H9 (cell line): ENCODE data around the gene RNF214. TPM values are rescaled to one million over a fixed set of nuclear protein-coding genes. Genes with fewer than 3 reads are reported as not detected.

ENCODE experiments used
- DNase-seq: peaks from one replicate; pipeline ENCODE4 v3.0.0-alpha.2; 2017
- H2AFZ ChIP-seq: one replicate; pipeline ENCODE4 v1.6.1; 2013; ENCODE audit warnings: mild to moderate bottlenecking, low read length, control low read depth, moderate library complexity
- H2AK5ac ChIP-seq: 2 replicates; pipeline ENCODE4 v1.6.1; 2013; ENCODE audit warnings: low read length, control low read depth, mixed read lengths; ENCODE audit not compliant: insufficient read length
- H2BK120ac ChIP-seq: one replicate; pipeline ENCODE4 v1.6.1; 2013; ENCODE audit warnings: low read depth, mild to moderate bottlenecking, low read length, control low read depth, inconsistent platforms; ENCODE audit not compliant: poor library complexity, severe bottlenecking
- H2BK12ac ChIP-seq: 2 replicates; pipeline ENCODE4 v1.6.1; 2013; ENCODE audit warnings: low read length, control low read depth, mixed read lengths, low read depth; ENCODE audit not compliant: insufficient read length
- H2BK15ac ChIP-seq: 2 replicates; pipeline ENCODE4 v1.6.1; 2013; ENCODE audit warnings: low read depth, low read length, control low read depth
- H2BK20ac ChIP-seq: one replicate; pipeline ENCODE4 v1.6.1; 2013; ENCODE audit warnings: low read depth, mild to moderate bottlenecking, low read length, control low read depth, inconsistent platforms; ENCODE audit not compliant: poor library complexity, severe bottlenecking
- H2BK5ac ChIP-seq: 2 replicates; pipeline ENCODE4 v1.6.1; 2013; ENCODE audit warnings: low read length, control low read depth, mixed read lengths; ENCODE audit not compliant: insufficient read length
- H3K14ac ChIP-seq: 2 replicates; pipeline ENCODE4 v1.6.1; 2013; ENCODE audit warnings: low read length, control low read depth; ENCODE audit not compliant: insufficient read depth
- H3K18ac ChIP-seq: 2 replicates; pipeline ENCODE4 v1.6.1; 2013; ENCODE audit warnings: low read depth, mild to moderate bottlenecking, mixed read lengths, low read length, control low read depth; ENCODE audit not compliant: insufficient read length
- H3K23ac ChIP-seq: 2 replicates; pipeline ENCODE4 v1.6.1; 2013; ENCODE audit warnings: low read length, control low read depth, mixed read lengths, low read depth; ENCODE audit not compliant: insufficient read length
- H3K23me2 ChIP-seq: 2 replicates; pipeline ENCODE4 v1.6.1; 2013; ENCODE audit warnings: low read depth, mild to moderate bottlenecking, mixed read lengths, low read length, control low read depth; ENCODE audit not compliant: insufficient read length, poor library complexity, severe bottlenecking
- H3K27ac ChIP-seq: 2 replicates; pipeline ENCODE4 v1.5.1; 2013; ENCODE audit warnings: low read length, control low read depth, mixed read lengths, low read depth; ENCODE audit not compliant: insufficient read length
- H3K27me3 ChIP-seq: 2 replicates; pipeline ENCODE4 v1.6.1; 2013; ENCODE audit warnings: low read length, control low read depth, inconsistent platforms; ENCODE audit not compliant: insufficient read depth
- H3K4ac ChIP-seq: 2 replicates; pipeline ENCODE4 v1.6.1; 2013; ENCODE audit warnings: low read depth, mild to moderate bottlenecking, control low read depth, inconsistent platforms, low read length, moderate library complexity
- H3K4me1 ChIP-seq: 2 replicates; pipeline ENCODE4 v1.6.1; 2013; ENCODE audit warnings: low read length, control low read depth, inconsistent platforms; ENCODE audit not compliant: insufficient read depth
- H3K4me2 ChIP-seq: 2 replicates; pipeline ENCODE4 v1.6.1; 2013; ENCODE audit warnings: low read length, control low read depth, mixed read lengths; ENCODE audit not compliant: insufficient read length, insufficient read depth
- H3K56ac ChIP-seq: 2 replicates; pipeline ENCODE4 v1.6.1; 2013; ENCODE audit warnings: low read depth, mild to moderate bottlenecking, mixed read lengths, low read length, control low read depth; ENCODE audit not compliant: insufficient read length
- H3K79me1 ChIP-seq: 2 replicates; pipeline ENCODE4 v1.6.1; 2013; ENCODE audit warnings: low read depth, mild to moderate bottlenecking, moderate library complexity, low read length, control low read depth, inconsistent platforms; ENCODE audit not compliant: insufficient read depth, poor library complexity, severe bottlenecking
- H3K79me2 ChIP-seq: 2 replicates; pipeline ENCODE4 v1.6.1; 2013; ENCODE audit warnings: low read length, control low read depth, inconsistent platforms; ENCODE audit not compliant: insufficient read depth
- H3K9ac ChIP-seq: 2 replicates; pipeline ENCODE4 v1.6.1; 2013; ENCODE audit warnings: low read length, control low read depth, mixed read lengths; ENCODE audit not compliant: insufficient read length; ENCODE audit errors: extremely low read depth
- H3K9me3 ChIP-seq: one replicate; pipeline ENCODE4 v1.6.1; 2013; ENCODE audit warnings: low read depth, low read length, inconsistent platforms; ENCODE audit not compliant: control insufficient read depth
- H3T11ph ChIP-seq: one replicate; pipeline ENCODE4 v1.6.1; 2013; ENCODE audit warnings: mild to moderate bottlenecking, low read length, control low read depth, inconsistent platforms
- H4K20me1 ChIP-seq: one replicate; pipeline ENCODE4 v1.6.1; 2013; ENCODE audit not compliant: control insufficient read depth, insufficient read length, insufficient read depth
- H4K5ac ChIP-seq: 2 replicates; pipeline ENCODE4 v1.6.1; 2013; ENCODE audit warnings: low read depth, mild to moderate bottlenecking, mixed read lengths, low read length, control low read depth; ENCODE audit not compliant: insufficient read length
- H4K8ac ChIP-seq: replicated peaks from 2 replicates; pipeline ENCODE4 v1.6.1; 2013; ENCODE audit warnings: low read length, control low read depth, mixed read lengths, low read depth; ENCODE audit not compliant: insufficient read length
- H4K91ac ChIP-seq: 2 replicates; pipeline ENCODE4 v1.6.1; 2013; ENCODE audit warnings: low read depth, mild to moderate bottlenecking, moderate library complexity, mixed read lengths, low read length, control low read depth; ENCODE audit not compliant: insufficient read length
- H3K27ac Mint-ChIP-seq, 3 experiments: 2 replicates in 2 of 3; 3 replicates in 1 of 3; pipeline ENCODE4 v1.8.0; 2020 to 2021; ENCODE audit warnings: mixed read lengths in 3 of 3, mild to moderate bottlenecking in 1 of 3, moderate library complexity in 1 of 3
- H3K27me3 Mint-ChIP-seq: 2 replicates; pipeline ENCODE4 v1.8.0; 2021; ENCODE audit warnings: low read depth, mild to moderate bottlenecking, moderate library complexity, mixed read lengths
- H3K36me3 Mint-ChIP-seq, 3 experiments: 2 replicates in 2 of 3; 3 replicates in 1 of 3; pipeline ENCODE4 v1.8.0; 2020 to 2021; ENCODE audit warnings: low read depth in 3 of 3, mixed read lengths in 3 of 3; ENCODE audit not compliant: insufficient read depth in 1 of 3
- H3K4me1 Mint-ChIP-seq, 2 experiments: 2 replicates each; pipeline ENCODE4 v1.8.0; 2020; ENCODE audit warnings: mixed read lengths in 2 of 2
- H3K4me3 Mint-ChIP-seq, 2 experiments: 2 replicates in 1 of 2; 3 replicates in 1 of 2; pipeline ENCODE4 v1.8.0; 2020 to 2021; ENCODE audit warnings: mild to moderate bottlenecking in 2 of 2, mixed read lengths in 2 of 2, moderate library complexity in 1 of 2
- H3K9me3 Mint-ChIP-seq, 2 experiments: 2 replicates in 1 of 2; 3 replicates in 1 of 2; pipeline ENCODE4 v1.8.0; 2020; ENCODE audit warnings: mild to moderate bottlenecking in 2 of 2, mixed read lengths in 2 of 2, moderate library complexity in 1 of 2
- CTCF ChIP-seq: fragments of 200-600 bp; sonication (generic); conservative IDR thresholded peaks from 3 replicates; pipeline ENCODE4 v1.8.0; 2021; ENCODE audit warnings: antibody characterized with exemption, mild to moderate bottlenecking
- WGBS: extraction: QIAGEN DNeasy Blood & Tissue Kit; methylation state at CpG from one replicate; pipeline ENCODE4 v1.1.7; 2013; ENCODE audit warnings: missing lambda C conversion rate, low lambda C conversion rate, mixed read lengths; ENCODE audit not compliant: insufficient read length; ENCODE audit errors: extremely low coverage; 5-methylcytosine and 5-hydroxymethylcytosine counted together
- total RNA-seq: library from RNA; stranded (reverse); gene quantifications from 2 replicates; pipeline ENCODE4 v1.2.1, GENCODE V29; 2021

RNF214 gene
- total RNA-seq, 1 experiment from 2014 or later, result 26.0 TPM

- H3K56ac ChIP-seq, result no peak overlapping the region
- no peak overlapping the region for H2AFZ ChIP-seq
- no peak overlapping the region for H3K4me3 Mint-ChIP-seq
- no peak overlapping the region for H2BK12ac ChIP-seq
- no peak overlapping the region for H3K4me2 ChIP-seq
- no peak overlapping the region for H2AK5ac ChIP-seq
- H4K8ac ChIP-seq, result no peak overlapping the region
- DNase-seq, result no peak
- no CpG with 5 or more reads among the region's 6 CpGs for WGBS
- H3T11ph ChIP-seq, result no peak overlapping the region
- H3K27ac ChIP-seq, result no peak overlapping the region
- H3K79me1 ChIP-seq, result no peaks in the 10 kb centered on the region
- peaks cover 0 to 15% (median 11%) of the 10 kb centered on the region in 3 experiments; a peak in 4 of 7 replicates for H3K36me3 Mint-ChIP-seq
- no peak overlapping the region for H2BK5ac ChIP-seq
- H3K9me3 Mint-ChIP-seq, result no peaks in the 10 kb centered on the region
- H3K9ac ChIP-seq, result no peak overlapping the region
- H4K91ac ChIP-seq, result no peak overlapping the region
- H3K27me3 ChIP-seq, result no peaks in the 10 kb centered on the region
- H2BK20ac ChIP-seq, result no peak overlapping the region
- no peaks in the 10 kb centered on the region for H3K23me2 ChIP-seq
- TF ChIP-seq CTCF, result no peak
- H3K23ac ChIP-seq, result no peak overlapping the region
- no peak overlapping the region for H2BK15ac ChIP-seq
- H4K20me1 ChIP-seq, result no peaks in the 10 kb centered on the region
- no peaks in the 10 kb centered on the region for H3K79me2 ChIP-seq
- H3K14ac ChIP-seq, result no peak overlapping the region
- H3K27ac Mint-ChIP-seq, result peak overlapping the region in 1 of 3 experiments; percentile 26; a peak in 2 of 7 replicates
- H2BK120ac ChIP-seq, result no peak overlapping the region
- H3K4me1 Mint-ChIP-seq, result peaks cover 21% of the 10 kb centered on the region in 2 experiments
- H3K18ac ChIP-seq, result no peak overlapping the region
- H3K9me3 ChIP-seq, result no peaks in the 10 kb centered on the region
- peaks cover 4% of the 10 kb centered on the region; the same call in 1 of the 2 replicates for H3K4me1 ChIP-seq
- H3K4ac ChIP-seq, result no peak overlapping the region
- H3K27me3 Mint-ChIP-seq, result no peaks in the 10 kb centered on the region; the same call in 1 of the 2 replicates
- H4K5ac ChIP-seq, result no peak overlapping the region
Measured at GRCh38 chr11:117296881-117297280, 64.4 kb downstream of the RNF214 start.
